GM12864 (cell line): Measurements from ENCODE around the gene HECW1.

Experiments used
- DNase-seq: peaks from one replicate; pipeline ENCODE4 v3.0.0-alpha.2; 2011; ENCODE audit warnings: low read depth
- H3K4me3 ChIP-seq: 2 replicates; pipeline ENCODE4 v1.5.1; 2011; ENCODE audit warnings: mild to moderate bottlenecking, low read depth, low read length, control low read depth
- CTCF ChIP-seq: IDR thresholded peaks from 2 replicates; pipeline ENCODE4 v1.5.1; 2011; ENCODE audit warnings: low read depth, mild to moderate bottlenecking, moderate library complexity, low read length, control low read depth, inconsistent platforms; ENCODE audit errors: missing control alignments

The HECW1 gene

DNA sequence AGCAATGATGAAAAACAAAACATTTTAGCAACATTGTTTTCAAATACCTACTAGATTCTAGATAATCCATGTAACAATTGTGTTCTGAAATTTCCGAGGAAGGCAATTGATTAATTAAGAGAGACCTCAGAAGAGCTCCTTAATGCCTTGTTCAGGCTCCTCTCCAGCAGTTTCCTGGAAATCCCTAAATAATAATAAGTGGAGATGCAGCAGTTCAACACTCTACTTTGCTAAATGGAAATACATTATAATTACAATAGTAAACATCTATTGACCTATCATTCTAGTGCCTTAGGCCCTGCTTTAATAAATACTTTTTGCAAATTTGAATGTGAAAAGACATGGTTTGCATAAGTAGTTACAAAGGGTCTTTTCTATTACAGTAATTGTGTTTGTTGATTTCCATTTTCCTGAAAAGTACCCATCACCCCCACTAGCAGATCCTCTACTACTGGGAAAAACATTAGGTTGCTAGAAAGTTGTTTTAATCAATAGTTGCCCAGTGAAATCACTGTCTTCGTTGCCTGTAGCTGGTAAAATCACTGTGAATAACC lies 283.8 kb downstream of the HECW1 start:
- no peak for DNase-seq
- TF ChIP-seq CTCF, result no peak
- H3K4me3 ChIP-seq, result no peak overlapping the region

DNA sequence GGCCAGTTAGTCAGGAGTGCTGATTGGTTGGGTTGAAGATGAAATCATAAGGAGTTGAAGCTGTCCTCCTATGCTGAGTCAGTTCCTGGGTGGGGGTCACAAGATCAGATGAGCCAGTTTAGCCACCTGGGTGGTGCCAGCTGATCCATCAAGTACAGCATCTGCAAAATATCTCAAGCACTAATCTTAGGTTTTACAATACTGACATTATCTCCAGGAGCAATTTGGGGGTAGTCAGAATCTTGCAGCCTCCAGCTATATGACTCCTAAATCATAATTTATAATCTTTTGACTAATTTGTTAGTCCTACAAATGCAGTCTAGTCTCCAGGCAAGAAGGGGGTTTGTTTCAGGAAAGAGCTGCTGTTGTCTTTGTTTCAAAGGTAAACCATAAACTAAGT lies 286.4 kb downstream of the HECW1 start:
- DNase-seq, result no peak
- H3K4me3 ChIP-seq, result no peak overlapping the region
- no peak for TF ChIP-seq CTCF

DNA sequence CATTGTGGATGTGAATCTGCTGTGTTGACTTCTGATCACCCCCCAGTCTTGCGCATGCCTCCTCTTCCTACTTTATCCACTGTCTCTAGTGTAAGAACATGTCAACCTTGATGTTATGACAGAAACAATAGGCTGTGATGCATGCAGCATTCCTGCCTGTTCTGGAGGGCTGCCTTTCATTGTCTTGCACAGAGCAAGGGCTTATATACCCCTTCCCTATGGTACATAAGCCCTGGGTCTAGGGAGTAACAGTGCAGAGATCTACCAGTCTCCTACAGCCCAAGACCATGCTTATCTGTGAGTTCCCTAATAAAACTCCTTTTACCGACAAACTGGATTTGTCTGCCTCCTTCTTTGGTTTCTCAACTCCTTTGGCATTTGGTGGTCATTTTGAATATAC lies 293.5 kb downstream of the HECW1 start:
- no peak for DNase-seq
- no peak for TF ChIP-seq CTCF
- no peak overlapping the region for H3K4me3 ChIP-seq

GRCh38 chr7:43406961-43407360 lies 294.5 kb downstream of the HECW1 start:
- no peak overlapping the region for H3K4me3 ChIP-seq
- DNase-seq, result no peak
- no peak for TF ChIP-seq CTCF

- no peak for TF ChIP-seq CTCF
These were observed 296.5 kb downstream of the HECW1 start for GRCh38 chr7:43408981-43409380.

GRCh38 chr7:43417455-43417854 lies 305.0 kb downstream of the HECW1 start:
- no peak for TF ChIP-seq CTCF
- H3K4me3 ChIP-seq, result no peak overlapping the region
- no peak for DNase-seq

More at GRCh38 chr7:43408981-43409380, 296.5 kb downstream of the HECW1 start:
- DNase-seq, result no peak
- H3K4me3 ChIP-seq, result no peak overlapping the region

- H3K4me3 ChIP-seq, result no peak overlapping the region
- no peak for DNase-seq
- TF ChIP-seq CTCF, result no peak
These were observed 318.0 kb downstream of the HECW1 start for GRCh38 chr7:43430411-43430810.
